Measurements from ENCODE around the gene BMERB1. TPM values are rescaled to one million over a fixed set of nuclear protein-coding genes. Genes with fewer than 3 reads are reported as not detected.
"Not testable (repeated sequence)": the region's sequence is repeated elsewhere in the genome, so short reads cannot be mapped to it uniquely, and the experiment has no call there.

Gene BMERB1
- total RNA-seq, 1 donor from 2014 or later: 45.1 TPM

DNA sequence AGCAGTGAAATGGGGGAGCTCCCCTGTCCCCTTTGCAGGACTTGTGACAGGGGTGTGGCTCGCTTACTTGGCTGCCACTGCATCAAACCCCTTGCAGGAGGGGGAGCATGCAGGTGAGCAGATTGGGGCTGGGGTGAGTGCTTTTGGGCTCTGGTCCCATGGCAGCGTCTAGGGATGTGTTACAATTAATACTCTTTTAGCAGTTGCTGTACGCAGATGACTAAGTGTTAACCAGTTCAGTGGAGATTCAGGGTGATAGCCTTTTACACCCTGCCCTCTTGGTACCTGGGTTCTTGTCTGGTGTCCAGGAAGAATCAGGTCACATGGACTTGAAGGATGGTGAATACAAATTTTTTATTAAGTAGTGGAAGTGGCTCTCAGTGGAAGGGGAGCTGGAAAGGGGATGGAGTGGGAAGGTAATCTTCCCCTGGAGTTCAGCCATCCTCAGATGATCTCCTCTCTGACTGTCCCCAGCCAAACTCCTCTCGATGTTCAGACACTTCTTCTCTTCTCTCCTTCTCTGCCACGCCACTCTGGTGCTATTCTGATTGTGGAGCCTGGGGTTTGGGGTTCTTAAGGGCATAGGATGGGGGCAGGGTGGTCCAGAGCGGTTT lies 108.5 kb downstream of the BMERB1 start:
- Mint-ChIP-seq H3K36me3 (ENCODE audit: low read depth) (peaks cover 18% of the 10 kb centered on the region), H3K27ac (ENCODE audit: unreplicated experiment) (no peak overlapping the region), H3K4me3 (no peak overlapping the region), H3K4me1 (peaks cover 12% of the 10 kb centered on the region), H3K9me3 (peaks cover 6% of the 10 kb centered on the region), H3K27me3 (ENCODE audit: low read depth) (no peaks in the 10 kb centered on the region)
- TF ChIP-seq, protein P1, sequence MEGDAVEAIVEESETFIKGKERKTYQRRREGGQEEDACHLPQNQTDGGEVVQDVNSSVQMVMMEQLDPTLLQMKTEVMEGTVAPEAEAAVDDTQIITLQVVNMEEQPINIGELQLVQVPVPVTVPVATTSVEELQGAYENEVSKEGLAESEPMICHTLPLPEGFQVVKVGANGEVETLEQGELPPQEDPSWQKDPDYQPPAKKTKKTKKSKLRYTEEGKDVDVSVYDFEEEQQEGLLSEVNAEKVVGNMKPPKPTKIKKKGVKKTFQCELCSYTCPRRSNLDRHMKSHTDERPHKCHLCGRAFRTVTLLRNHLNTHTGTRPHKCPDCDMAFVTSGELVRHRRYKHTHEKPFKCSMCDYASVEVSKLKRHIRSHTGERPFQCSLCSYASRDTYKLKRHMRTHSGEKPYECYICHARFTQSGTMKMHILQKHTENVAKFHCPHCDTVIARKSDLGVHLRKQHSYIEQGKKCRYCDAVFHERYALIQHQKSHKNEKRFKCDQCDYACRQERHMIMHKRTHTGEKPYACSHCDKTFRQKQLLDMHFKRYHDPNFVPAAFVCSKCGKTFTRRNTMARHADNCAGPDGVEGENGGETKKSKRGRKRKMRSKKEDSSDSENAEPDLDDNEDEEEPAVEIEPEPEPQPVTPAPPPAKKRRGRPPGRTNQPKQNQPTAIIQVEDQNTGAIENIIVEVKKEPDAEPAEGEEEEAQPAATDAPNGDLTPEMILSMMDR (conservative IDR thresholded peaks at IDR 0.05): no peak
- no peak for DNase-seq (ENCODE audit: low read depth, low spot score)

GRCh38 chr16:15544405-15544804 lies 110.0 kb downstream of the BMERB1 start:
- no peak for DNase-seq (ENCODE audit: low read depth, low spot score)

DNA sequence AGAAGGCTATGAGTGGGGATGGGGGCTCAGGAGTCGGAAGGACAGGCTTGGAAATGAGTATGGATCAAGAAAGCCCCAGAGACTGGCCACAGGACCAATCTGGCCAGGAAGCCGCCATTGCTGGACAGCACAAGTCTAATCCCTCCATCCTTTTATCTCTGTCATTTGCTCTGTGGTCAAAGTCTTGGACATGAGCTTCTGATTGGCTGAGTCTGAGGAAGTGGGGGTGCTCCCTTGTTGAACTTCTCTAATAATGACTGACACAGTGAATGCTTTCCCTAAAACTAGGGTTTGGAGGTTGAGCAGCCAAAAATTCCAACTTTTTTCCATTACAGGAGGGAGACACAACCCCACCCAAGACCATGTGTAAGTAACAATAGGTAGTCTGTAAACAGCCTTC lies 111.2 kb downstream of the BMERB1 start:
- H3K27me3 Mint-ChIP-seq (ENCODE audit: low read depth): no peaks in the 10 kb centered on the region
- H3K4me3 Mint-ChIP-seq: no peak overlapping the region
- peaks cover 22% of the 10 kb centered on the region for H3K36me3 Mint-ChIP-seq (ENCODE audit: low read depth)
- peaks cover 11% of the 10 kb centered on the region for H3K4me1 Mint-ChIP-seq
- H3K27ac Mint-ChIP-seq (ENCODE audit: unreplicated experiment): no peak overlapping the region
- peaks cover 6% of the 10 kb centered on the region for H3K9me3 Mint-ChIP-seq
- DNase-seq (ENCODE audit: low read depth, low spot score): no peak
- TF ChIP-seq, protein P1 (conservative IDR thresholded peaks at IDR 0.05): no peak

More at GRCh38 chr16:15544405-15544804, 110.0 kb downstream of the BMERB1 start:
- no peak overlapping the region for H3K27ac Mint-ChIP-seq (ENCODE audit: unreplicated experiment)
- H3K4me3 Mint-ChIP-seq: no peak overlapping the region
- TF ChIP-seq, protein P1 (conservative IDR thresholded peaks at IDR 0.05): no peak
- peaks cover 22% of the 10 kb centered on the region for H3K36me3 Mint-ChIP-seq (ENCODE audit: low read depth)
- H3K27me3 Mint-ChIP-seq (ENCODE audit: low read depth): no peaks in the 10 kb centered on the region
- H3K9me3 Mint-ChIP-seq: peaks cover 6% of the 10 kb centered on the region
- H3K4me1 Mint-ChIP-seq: peaks cover 12% of the 10 kb centered on the region

GRCh38 chr16:15547072-15547767 lies 112.8 kb downstream of the BMERB1 start:
- not testable (repeated sequence) for H3K27ac Mint-ChIP-seq (ENCODE audit: unreplicated experiment); DNase-seq (ENCODE audit: low read depth, low spot score); H3K9me3 Mint-ChIP-seq; H3K27me3 Mint-ChIP-seq (ENCODE audit: low read depth); H3K4me3 Mint-ChIP-seq
- Mint-ChIP-seq H3K36me3 (ENCODE audit: low read depth) (peaks cover 21% of the 10 kb centered on the region), H3K4me1 (peaks cover 12% of the 10 kb centered on the region)

DNA sequence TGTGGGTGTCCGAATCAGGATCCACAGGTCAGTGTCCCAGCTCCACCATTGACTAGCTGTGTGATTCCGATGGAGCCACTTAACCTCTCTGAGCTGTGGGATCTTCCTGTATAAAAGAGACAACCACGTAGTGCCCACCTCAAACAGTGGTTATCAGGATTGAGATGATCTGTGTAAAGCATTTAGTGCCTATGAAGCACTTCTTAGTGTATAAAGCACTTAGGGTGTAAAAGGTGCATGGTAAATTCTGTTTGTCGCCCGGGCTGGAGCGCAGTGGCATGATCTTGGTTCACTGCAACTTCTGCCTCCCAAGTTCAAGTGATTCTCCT lies 113.3 kb downstream of the BMERB1 start:
- H3K36me3 Mint-ChIP-seq (ENCODE audit: low read depth): peaks cover 19% of the 10 kb centered on the region
- H3K27ac Mint-ChIP-seq (ENCODE audit: unreplicated experiment): no peak overlapping the region
- DNase-seq (ENCODE audit: low read depth, low spot score): no peak
- TF ChIP-seq, protein P1 (conservative IDR thresholded peaks at IDR 0.05): no peak
- peaks cover 10% of the 10 kb centered on the region for H3K4me1 Mint-ChIP-seq
- peaks cover 3% of the 10 kb centered on the region for H3K9me3 Mint-ChIP-seq
- H3K27me3 Mint-ChIP-seq (ENCODE audit: low read depth): no peaks in the 10 kb centered on the region
- H3K4me3 Mint-ChIP-seq: no peak overlapping the region

DNA sequence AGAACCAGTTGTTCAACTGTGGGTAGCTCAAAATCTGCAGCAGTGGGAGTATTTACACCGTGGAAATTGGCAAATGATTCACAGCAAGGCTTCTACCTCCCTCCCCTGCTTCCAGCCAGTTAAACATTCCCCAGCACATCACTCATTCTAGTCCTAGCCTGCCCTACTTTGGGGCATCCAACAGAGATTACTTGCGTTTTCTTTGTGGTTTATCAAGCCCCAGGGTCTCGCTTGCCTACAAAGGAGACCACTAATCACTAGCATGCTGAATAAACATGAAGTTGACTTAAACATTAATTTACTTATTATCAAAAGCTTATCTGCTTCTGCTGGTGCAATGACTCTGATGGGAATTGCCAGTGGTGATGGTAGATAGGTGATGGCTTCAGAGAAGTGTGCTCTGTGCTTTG lies 114.1 kb downstream of the BMERB1 start:
- Mint-ChIP-seq H3K27ac (ENCODE audit: unreplicated experiment) (peak overlapping the region; percentile 92), H3K9me3 (peaks cover 3% of the 10 kb centered on the region), H3K4me1 (peaks cover 10% of the 10 kb centered on the region), H3K36me3 (ENCODE audit: low read depth) (peaks cover 15% of the 10 kb centered on the region), H3K4me3 (no peak overlapping the region), H3K27me3 (ENCODE audit: low read depth) (no peaks in the 10 kb centered on the region)
- DNase-seq (ENCODE audit: low read depth, low spot score): no peak
- TF ChIP-seq, protein P1 (conservative IDR thresholded peaks at IDR 0.05): no peak

All from neural crest cell (in vitro differentiated cells).